Osteoblast (primary cell): ENCODE results near the gene RAVER1. TPM values are rescaled to one million over a fixed set of nuclear protein-coding genes. Genes with fewer than 3 reads are reported as not detected.

Experiments
- DNase-seq: peaks from one replicate; pipeline ENCODE4 v3.0.0; 2011; ENCODE audit warnings: low spot score, mixed read lengths; ENCODE audit not compliant: insufficient read length; ENCODE audit errors: missing footprints
- H2AFZ ChIP-seq: 2 replicates; pipeline ENCODE4 v1.6.0; 2011; ENCODE audit warnings: mild to moderate bottlenecking, low read length
- H3K27ac ChIP-seq: 2 replicates; pipeline ENCODE4 v1.5.1; 2011; ENCODE audit warnings: mild to moderate bottlenecking, low read depth, low read length, moderate library complexity
- H3K27me3 ChIP-seq: 2 replicates; pipeline ENCODE4 v1.6.0; 2012; ENCODE audit warnings: mild to moderate bottlenecking, control low read depth, inconsistent platforms, low read length, moderate library complexity; ENCODE audit not compliant: insufficient read depth
- H3K36me3 ChIP-seq: 2 replicates; pipeline ENCODE4 v1.5.1; 2011; ENCODE audit warnings: mild to moderate bottlenecking, low read length, control low read depth, moderate library complexity; ENCODE audit not compliant: insufficient read depth
- H3K4me1 ChIP-seq: 2 replicates; pipeline ENCODE4 v1.5.1; 2011; ENCODE audit warnings: mild to moderate bottlenecking, low read length, control low read depth, moderate library complexity; ENCODE audit not compliant: insufficient read depth
- H3K4me2 ChIP-seq: 2 replicates; pipeline ENCODE4 v1.6.0; 2011; ENCODE audit warnings: mild to moderate bottlenecking, low read length; ENCODE audit not compliant: insufficient read depth
- H3K4me3 ChIP-seq: fragments of 200-600 bp; sonication (generic); 3 replicates; pipeline ENCODE4 v1.5.1; 2012; ENCODE audit warnings: mild to moderate bottlenecking, low read length, inconsistent platforms; ENCODE audit not compliant: insufficient read depth
- H3K79me2 ChIP-seq: 2 replicates; pipeline ENCODE4 v1.6.0; 2012; ENCODE audit warnings: mild to moderate bottlenecking, low read length, control low read depth, inconsistent platforms; ENCODE audit not compliant: insufficient read depth
- H3K9me3 ChIP-seq: 2 replicates; pipeline ENCODE4 v1.5.1; 2011; ENCODE audit warnings: low read depth, low read length, control low read depth
- H4K20me1 ChIP-seq: 2 replicates; pipeline ENCODE4 v1.6.0; 2012; ENCODE audit warnings: mild to moderate bottlenecking, low read length, control low read depth; ENCODE audit not compliant: insufficient read depth
- total RNA-seq: library from RNA; depleted of rRNA; stranded (reverse); fragments of >200 nt; gene quantifications from 2 replicates; pipeline ENCODE4 v1.2.3, GENCODE V29; 2012
- TF ChIP-seq, protein P1 (sequence below): IDR thresholded peaks from 2 replicates; pipeline ENCODE4 v1.5.1; 2011; ENCODE audit warnings: mild to moderate bottlenecking, low read depth, low read length, moderate library complexity; ENCODE audit errors: extremely low read depth

RAVER1 gene
- total RNA-seq, 1 donor, result 8.0 TPM

DNA sequence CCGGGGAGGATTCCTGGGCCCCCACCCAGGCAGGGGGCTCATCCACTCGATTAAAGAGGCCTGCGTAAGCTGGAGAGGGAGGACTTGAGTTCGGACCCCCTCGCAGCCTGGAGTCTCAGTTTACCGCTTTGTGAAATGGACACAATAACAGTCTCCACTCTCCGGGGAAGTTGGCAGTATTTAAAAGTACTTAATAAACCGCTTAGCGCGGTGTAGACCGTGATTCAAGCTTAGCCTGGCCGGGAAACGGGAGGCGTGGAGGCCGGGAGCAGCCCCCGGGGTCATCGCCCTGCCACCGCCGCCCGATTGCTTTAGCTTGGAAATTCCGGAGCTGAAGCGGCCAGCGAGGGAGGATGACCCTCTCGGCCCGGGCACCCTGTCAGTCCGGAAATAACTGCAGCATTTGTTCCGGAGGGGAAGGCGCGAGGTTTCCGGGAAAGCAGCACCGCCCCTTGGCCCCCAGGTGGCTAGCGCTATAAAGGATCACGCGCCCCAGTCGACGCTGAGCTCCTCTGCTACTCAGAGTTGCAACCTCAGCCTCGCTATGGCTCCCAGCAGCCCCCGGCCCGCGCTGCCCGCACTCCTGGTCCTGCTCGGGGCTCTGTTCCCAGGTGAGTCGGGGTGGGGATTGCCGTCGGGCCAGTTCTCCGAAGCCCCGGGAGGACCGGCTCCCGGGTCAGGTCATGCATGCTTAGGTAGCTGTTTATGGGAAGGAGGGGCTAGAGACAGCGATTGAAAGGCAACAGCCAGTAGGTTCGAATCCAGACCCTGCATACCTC, 62.5 kb downstream of the RAVER1 start, which contains the start of gene ICAM1:
Gene ICAM1 (plus strand): TSS at position 505 of the 779 bp plus-strand sequence. CDS start 40 bp downstream, at position 545.
- H2AFZ ChIP-seq, result peak within 1 kb of the TSS; percentile 80
- H3K79me2 ChIP-seq, result no peaks in the 10 kb centered on the region
- no peaks in the 10 kb centered on the region for H3K36me3 ChIP-seq
- no peaks in the 10 kb centered on the region for H3K9me3 ChIP-seq
- no peaks in the 10 kb centered on the region for H4K20me1 ChIP-seq
- H3K4me1 ChIP-seq, result peaks cover 11% of the 10 kb centered on the region
- peak within 1 kb of the TSS; percentile 74 for H3K4me2 ChIP-seq
- H3K27me3 ChIP-seq, result no peaks in the 10 kb centered on the region
- peak; percentile 76 for DNase-seq
- peak within 1 kb of the TSS; percentile 12 for H3K27ac ChIP-seq
- TF ChIP-seq, protein P1, sequence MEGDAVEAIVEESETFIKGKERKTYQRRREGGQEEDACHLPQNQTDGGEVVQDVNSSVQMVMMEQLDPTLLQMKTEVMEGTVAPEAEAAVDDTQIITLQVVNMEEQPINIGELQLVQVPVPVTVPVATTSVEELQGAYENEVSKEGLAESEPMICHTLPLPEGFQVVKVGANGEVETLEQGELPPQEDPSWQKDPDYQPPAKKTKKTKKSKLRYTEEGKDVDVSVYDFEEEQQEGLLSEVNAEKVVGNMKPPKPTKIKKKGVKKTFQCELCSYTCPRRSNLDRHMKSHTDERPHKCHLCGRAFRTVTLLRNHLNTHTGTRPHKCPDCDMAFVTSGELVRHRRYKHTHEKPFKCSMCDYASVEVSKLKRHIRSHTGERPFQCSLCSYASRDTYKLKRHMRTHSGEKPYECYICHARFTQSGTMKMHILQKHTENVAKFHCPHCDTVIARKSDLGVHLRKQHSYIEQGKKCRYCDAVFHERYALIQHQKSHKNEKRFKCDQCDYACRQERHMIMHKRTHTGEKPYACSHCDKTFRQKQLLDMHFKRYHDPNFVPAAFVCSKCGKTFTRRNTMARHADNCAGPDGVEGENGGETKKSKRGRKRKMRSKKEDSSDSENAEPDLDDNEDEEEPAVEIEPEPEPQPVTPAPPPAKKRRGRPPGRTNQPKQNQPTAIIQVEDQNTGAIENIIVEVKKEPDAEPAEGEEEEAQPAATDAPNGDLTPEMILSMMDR, result no peak
- peak within 1 kb of the TSS; percentile 66 for H3K4me3 ChIP-seq

DNA sequence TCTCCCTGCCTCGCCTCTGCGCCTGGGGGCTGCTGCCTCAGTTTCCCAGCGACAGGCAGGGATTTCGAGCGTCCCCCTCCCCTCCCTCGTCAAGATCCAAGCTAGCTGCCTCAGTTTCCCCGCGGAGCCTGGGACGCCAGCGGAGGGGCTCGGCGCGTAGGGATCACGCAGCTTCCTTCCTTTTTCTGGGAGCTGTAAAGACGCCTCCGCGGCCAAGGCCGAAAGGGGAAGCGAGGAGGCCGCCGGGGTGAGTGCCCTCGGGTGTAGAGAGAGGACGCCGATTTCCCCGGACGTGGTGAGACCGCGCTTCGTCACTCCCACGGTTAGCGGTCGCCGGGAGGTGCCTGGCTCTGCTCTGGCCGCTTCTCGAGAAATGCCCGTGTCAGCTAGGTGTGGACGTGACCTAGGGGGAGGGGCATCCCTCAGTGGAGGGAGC, 63.1 kb downstream of the RAVER1 start:
- H3K4me3 ChIP-seq, result peak overlapping the region; percentile 66
- H3K27me3 ChIP-seq, result no peaks in the 10 kb centered on the region
- peak; percentile 85 for DNase-seq
- H3K27ac ChIP-seq, result peak overlapping the region; percentile 12
- TF ChIP-seq, protein P1, result no peak
- peak overlapping the region; percentile 80 for H2AFZ ChIP-seq
- no peaks in the 10 kb centered on the region for H3K79me2 ChIP-seq
- no peaks in the 10 kb centered on the region for H3K9me3 ChIP-seq
- H4K20me1 ChIP-seq, result no peaks in the 10 kb centered on the region
- peaks cover 11% of the 10 kb centered on the region for H3K4me1 ChIP-seq
- H3K36me3 ChIP-seq, result no peaks in the 10 kb centered on the region
- H3K4me2 ChIP-seq, result peak overlapping the region; percentile 74

DNA sequence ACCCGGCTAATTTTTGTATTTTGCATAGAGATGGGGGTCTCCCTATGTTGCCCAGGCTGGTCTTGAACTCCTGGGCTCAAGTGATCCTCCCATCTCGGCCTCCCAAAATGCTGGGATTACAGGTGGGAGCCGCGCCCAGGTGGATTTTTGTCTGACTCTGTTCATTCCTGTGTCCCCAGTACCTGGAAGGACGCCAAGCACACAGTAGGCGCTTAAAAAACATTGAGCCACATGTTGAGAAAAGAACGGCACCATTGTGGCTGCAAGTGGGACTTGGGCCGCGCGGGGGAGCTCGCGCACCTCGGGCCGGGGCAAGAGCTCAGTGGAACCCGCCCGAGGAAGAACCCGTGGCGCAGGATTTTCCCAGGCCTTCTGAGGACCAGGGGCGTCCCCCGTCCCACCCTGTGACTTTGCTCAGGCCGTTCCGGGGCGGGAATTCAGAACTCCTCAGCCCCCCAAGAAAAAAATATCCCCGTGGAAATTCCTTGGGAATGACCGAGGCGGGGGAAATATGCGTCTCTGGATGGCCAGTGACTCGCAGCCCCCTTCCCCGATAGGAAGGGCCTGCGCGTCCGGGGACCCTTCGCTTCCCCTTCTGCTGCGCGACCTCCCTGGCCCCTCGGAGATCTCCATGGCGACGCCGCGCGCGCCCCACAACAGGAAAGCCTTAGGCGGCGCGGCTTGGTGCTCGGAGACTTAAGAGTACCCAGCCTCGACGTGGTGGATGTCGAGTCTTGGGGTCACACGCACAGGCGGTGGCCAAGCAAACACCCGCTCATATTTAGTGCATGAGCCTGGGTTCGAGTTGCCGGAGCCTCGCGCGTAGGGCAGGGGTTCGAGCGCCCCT, 63.8 kb downstream of the RAVER1 start:
- H3K9me3 ChIP-seq, result no peaks in the 10 kb centered on the region
- H3K4me2 ChIP-seq, result peak overlapping the region; percentile 74
- TF ChIP-seq, protein P1, result peak; percentile 87
- no peaks in the 10 kb centered on the region for H4K20me1 ChIP-seq
- H3K4me1 ChIP-seq, result peaks cover 11% of the 10 kb centered on the region
- peak overlapping the region; percentile 80 for H2AFZ ChIP-seq
- peak overlapping the region; percentile 66 for H3K4me3 ChIP-seq
- no peak overlapping the region for H3K27ac ChIP-seq
- H3K79me2 ChIP-seq, result no peaks in the 10 kb centered on the region
- DNase-seq, result peak; percentile 96
- no peaks in the 10 kb centered on the region for H3K36me3 ChIP-seq
- no peaks in the 10 kb centered on the region for H3K27me3 ChIP-seq

DNA sequence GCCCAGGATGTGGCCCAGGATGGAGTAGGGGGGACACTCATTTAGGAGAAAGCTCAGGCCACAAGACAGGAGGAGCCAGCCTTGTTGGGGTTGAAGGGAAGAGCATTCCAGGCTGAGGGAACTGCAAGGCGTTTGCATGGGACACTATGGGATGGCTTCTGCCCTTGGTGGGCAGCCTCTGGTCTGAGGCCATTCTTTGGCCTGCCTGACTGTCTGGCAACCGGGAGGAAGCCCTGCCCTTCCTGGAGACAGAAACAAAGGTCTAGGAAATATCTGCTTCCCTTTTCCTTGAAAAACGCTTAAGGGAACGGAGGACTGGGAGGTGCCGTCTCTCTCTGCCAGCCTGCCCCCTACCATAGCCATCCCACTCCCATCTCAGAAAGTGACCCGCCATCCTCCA, 65.3 kb downstream of the RAVER1 start:
- H3K4me3 ChIP-seq, result no peak overlapping the region
- no peak for DNase-seq
- H3K27me3 ChIP-seq, result no peaks in the 10 kb centered on the region
- H3K4me2 ChIP-seq, result no peak overlapping the region
- H3K79me2 ChIP-seq, result no peaks in the 10 kb centered on the region
- no peaks in the 10 kb centered on the region for H4K20me1 ChIP-seq
- TF ChIP-seq, protein P1, result no peak
- peaks cover 11% of the 10 kb centered on the region for H3K4me1 ChIP-seq
- no peak overlapping the region for H3K27ac ChIP-seq
- no peaks in the 10 kb centered on the region for H3K36me3 ChIP-seq
- no peak overlapping the region for H2AFZ ChIP-seq
- H3K9me3 ChIP-seq, result no peaks in the 10 kb centered on the region
